ENCODE data around the gene MAT1A. TPM values are rescaled to one million over a fixed set of nuclear protein-coding genes. Genes with fewer than 3 reads are reported as not detected.
A peak's percentile ranks its signal among the peaks of the same experiment; 100 is the strongest.
"Not testable (repeated sequence)": the region's sequence is repeated elsewhere in the genome, so short reads cannot be mapped to it uniquely, and the experiment has no call there.

MAT1A gene
- 0.19 TPM for total RNA-seq
- long read RNA-seq: 0 reads

- intact Hi-C loops (cut with DNase I): no loop called here
- ATAC-seq (no peak), DNase-seq (ENCODE audit: missing footprints) (no peak)
These were observed at the start of gene MAT1A for GRCh38 chr10:80289451-80290287. Gene MAT1A, minus strand, starts transcription at chr10:80289658. Its CDS starts 235 bp downstream, at chr10:80289423.

- DNase-seq (ENCODE audit: missing footprints) (no peak), ATAC-seq (peak; percentile 26)
- intact Hi-C loops (cut with DNase I): no loop called here
These were observed 44.5 kb upstream of the MAT1A start for GRCh38 chr10:80333983-80334382.

DNA sequence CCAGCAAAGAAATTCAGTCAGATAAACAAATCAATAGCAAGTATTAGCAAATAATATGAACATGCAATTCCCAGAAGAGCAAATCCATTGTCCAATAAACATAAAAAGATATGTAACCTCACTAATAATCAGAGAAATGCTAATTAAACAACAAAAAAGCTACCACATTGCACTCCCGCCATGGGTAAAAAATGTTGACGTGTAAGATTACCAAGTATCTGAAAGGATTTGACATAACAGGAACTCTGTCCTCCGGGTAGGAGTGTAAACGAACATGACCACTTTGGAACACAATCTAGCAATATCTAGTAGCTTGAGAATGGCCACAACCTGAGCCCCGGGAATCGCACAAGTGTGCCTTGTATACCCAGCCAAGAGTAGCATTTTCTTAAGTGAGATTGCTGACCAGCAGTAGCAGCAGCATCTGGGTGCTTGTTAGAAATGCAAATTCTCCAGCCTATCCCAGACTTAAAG is 35.5 kb upstream of the MAT1A start:
- intact Hi-C loops (cut with DNase I): no loop called here
- ATAC-seq: no peak
- no peak for DNase-seq (ENCODE audit: missing footprints)

DNA sequence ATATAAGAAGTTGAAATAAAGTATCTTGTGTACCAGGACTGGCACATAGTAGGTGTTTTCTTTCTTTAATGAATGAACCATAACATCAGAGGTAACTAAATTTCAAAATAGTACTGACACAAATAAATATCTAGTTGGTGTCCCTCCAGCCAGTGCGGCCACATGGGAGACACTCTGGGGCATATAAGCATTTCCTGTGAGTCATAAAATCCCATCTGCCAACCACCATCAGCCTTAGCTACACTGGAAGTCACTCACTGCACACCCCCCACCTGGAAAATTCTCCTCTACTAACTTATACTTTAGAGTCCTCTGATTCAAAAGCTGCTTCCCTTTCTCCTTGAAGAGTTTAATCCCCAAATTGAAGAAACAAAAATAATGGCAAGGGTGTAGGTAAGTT is 34.6 kb upstream of the MAT1A start:
- ATAC-seq: no peak
- DNase-seq (ENCODE audit: missing footprints): no peak
- intact Hi-C loops (cut with DNase I): no loop called here

GRCh38 chr10:80323311-80323710 is 33.9 kb upstream of the MAT1A start:
- intact Hi-C loops (cut with DNase I): no loop called here
- DNase-seq (ENCODE audit: missing footprints): no peak
- no peak for ATAC-seq

GRCh38 chr10:80322711-80323110 is 33.3 kb upstream of the MAT1A start:
- ATAC-seq (no peak), DNase-seq (ENCODE audit: missing footprints) (no peak)
- intact Hi-C loops (cut with DNase I): no loop called here

GRCh38 chr10:80322158-80322557 is 32.7 kb upstream of the MAT1A start:
- intact Hi-C loops (cut with DNase I): no loop called here
- ATAC-seq: no peak
- DNase-seq (ENCODE audit: missing footprints): no peak

- intact Hi-C loops (cut with DNase I): no loop called here
- DNase-seq (ENCODE audit: missing footprints) (no peak), ATAC-seq (no peak)
These were observed 31.7 kb upstream of the MAT1A start for GRCh38 chr10:80321183-80321582.

- ATAC-seq: no peak
- intact Hi-C loops (cut with DNase I): no loop called here
- DNase-seq (ENCODE audit: missing footprints): no peak
These were observed 30.9 kb upstream of the MAT1A start for GRCh38 chr10:80320377-80320776.

- no peak for ATAC-seq
- no peak for DNase-seq (ENCODE audit: missing footprints)
- intact Hi-C loops (cut with DNase I): no loop called here
These were observed 30.4 kb upstream of the MAT1A start for GRCh38 chr10:80319725-80320290.

- DNase-seq (ENCODE audit: missing footprints): no peak
- ATAC-seq: no peak
- intact Hi-C loops (cut with DNase I): no loop called here
These were observed 29.9 kb upstream of the MAT1A start for GRCh38 chr10:80319318-80319717.

- DNase-seq (ENCODE audit: missing footprints) (no peak), ATAC-seq (no peak)
- intact Hi-C loops (cut with DNase I): no loop called here
These were observed 29.3 kb upstream of the MAT1A start for GRCh38 chr10:80318742-80319141.

DNA sequence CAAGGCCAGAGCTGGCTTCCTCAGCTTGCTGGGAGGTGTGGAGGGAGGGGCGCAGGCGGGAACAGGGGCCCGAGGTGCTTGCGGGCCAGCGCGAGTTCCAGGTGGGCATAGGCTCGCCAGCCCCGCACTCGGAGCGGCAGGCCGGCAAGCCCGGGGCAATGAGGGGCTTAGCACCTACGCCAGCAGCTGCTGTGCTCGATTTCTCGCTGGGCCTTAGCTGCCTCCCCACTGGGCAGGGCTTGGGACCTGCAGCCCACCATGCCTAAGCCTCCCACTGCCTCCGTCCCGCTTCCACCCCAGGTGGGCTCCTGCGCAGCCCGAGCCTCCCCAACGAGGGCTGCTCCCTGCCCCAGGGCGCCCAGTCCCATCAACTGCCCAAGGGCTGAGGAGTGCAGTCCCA is 25.9 kb upstream of the MAT1A start:
- ATAC-seq (no peak), DNase-seq (ENCODE audit: missing footprints) (no peak)
- intact Hi-C loops (cut with DNase I): no loop called here

GRCh38 chr10:80313523-80313922 is 24.1 kb upstream of the MAT1A start:
- DNase-seq (ENCODE audit: missing footprints): no peak
- intact Hi-C loops (cut with DNase I): no loop called here
- ATAC-seq: no peak

GRCh38 chr10:80305989-80306388 is 16.5 kb upstream of the MAT1A start:
- intact Hi-C loops (cut with DNase I); ATAC-seq; DNase-seq (ENCODE audit: missing footprints): not testable (repeated sequence)

GRCh38 chr10:80296942-80297341 is 7.5 kb upstream of the MAT1A start:
- intact Hi-C loops (cut with DNase I): no loop called here
- ATAC-seq (no peak), DNase-seq (ENCODE audit: missing footprints) (no peak)

- ATAC-seq: no peak
- intact Hi-C loops (cut with DNase I): no loop called here
- no peak for DNase-seq (ENCODE audit: missing footprints)
These were observed 3.3 kb upstream of the MAT1A start for GRCh38 chr10:80292607-80293239.

DNA sequence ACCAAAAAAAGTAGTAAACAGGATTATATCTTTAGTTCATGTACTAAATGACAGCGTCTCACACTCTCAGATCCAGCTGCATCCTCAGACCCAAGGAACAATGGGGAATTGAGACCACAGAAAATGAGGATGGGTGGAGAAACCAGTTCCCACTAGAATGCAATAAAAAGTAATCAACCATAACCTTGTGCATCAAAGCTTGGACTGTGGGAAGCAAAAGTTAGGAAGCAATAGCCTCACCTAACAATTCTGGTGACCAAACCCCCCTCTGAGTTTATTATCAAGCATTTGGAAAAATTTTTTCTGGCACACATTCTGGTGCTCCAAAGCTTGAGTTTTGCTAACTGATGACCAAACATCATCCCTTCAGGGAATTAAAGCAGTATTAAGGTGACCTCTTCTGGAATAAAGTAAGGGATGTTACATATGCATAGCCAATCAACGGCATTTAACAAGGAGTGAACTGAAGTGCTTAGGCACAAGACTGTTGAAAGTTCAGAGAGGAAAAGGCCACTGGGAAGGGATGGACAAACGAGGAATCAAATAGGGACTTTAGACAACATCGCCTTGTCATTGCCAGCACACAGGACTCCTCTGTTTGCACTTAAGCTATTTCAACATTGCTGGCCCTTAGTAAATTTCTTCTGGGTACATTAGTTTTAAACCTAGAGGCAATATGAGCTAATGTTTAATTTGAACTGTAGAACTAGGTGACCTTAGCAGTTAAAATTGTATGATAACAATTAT is 1.2 kb upstream of the MAT1A start:
- no peak for DNase-seq (ENCODE audit: missing footprints)
- ATAC-seq: no peak
- intact Hi-C loops (cut with DNase I): no loop called here

GRCh38 chr10:80288849-80289248 is 609 bp downstream of the MAT1A start:
- DNase-seq (ENCODE audit: missing footprints) (no peak), ATAC-seq (no peak)
- intact Hi-C loops (cut with DNase I): no loop called here
